ENCODE results near the gene B3GLCT. TPM values are rescaled to one million over a fixed set of nuclear protein-coding genes. Genes with fewer than 3 reads are reported as not detected.

The B3GLCT gene
- 18.7 and 23.7 TPM in 2 replicates for total RNA-seq

DNA sequence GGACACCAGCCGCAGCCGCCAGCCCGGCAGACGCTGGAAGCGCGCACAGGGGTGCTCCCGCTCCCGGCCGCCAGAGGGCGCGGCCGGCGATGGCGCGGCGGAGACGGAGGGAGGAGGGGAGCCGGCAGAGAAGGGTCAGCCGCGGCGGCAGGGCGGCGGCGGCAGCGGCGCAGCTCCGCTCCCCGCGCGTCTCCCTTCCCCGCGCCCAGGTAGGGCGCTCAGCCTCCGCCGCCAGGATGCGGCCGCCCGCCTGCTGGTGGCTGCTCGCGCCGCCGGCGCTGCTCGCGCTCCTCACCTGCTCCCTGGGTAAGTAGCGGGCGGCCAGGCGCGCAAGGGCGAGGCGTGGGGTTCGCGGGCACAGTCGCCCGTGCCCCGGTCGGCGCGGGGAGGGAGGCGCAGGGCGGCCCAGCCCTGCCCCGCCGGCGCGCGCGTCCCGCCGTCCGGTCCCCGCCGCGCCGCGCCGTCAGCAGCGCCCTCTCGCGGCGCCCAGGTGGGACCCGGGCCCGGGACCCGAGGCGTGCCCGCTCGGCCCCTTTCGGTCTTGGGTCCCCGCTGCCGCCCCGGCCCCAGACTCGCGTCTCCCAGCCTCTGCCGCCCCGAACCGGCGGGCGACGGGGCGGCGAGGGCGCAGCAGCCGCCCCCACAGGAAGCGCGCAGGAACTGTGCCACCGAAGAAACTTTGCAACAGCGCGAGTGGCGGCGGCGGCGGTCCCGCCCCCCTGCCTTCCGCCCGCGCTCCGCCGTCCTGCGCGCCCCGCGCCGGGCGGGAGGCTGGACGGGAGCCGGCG, at the start of gene B3GLCT:
TSS of gene B3GLCT (plus strand) at position 127 of the 788 bp plus-strand sequence. CDS start at position 237, 110 bp downstream.

GRCh38 chr13:31161557-31162150, 38.1 kb upstream of the B3GLCT start, which contains the start of gene HSPH1:
Gene HSPH1, minus strand, starts transcription at chr13:31161904. Its CDS starts 322 bp downstream, at chr13:31161582.

Other genes starting within 250 kb of the B3GLCT start
- 42.1 and 46.3 TPM in 2 replicates for gene HSPH1, start 38.1 kb upstream of the B3GLCT start, total RNA-seq

Measured in articular chondrocyte of knee joint (primary cell).